NCI-H2196 (cell line): ENCODE measurements around the gene TMA7.
"Not testable (repeated sequence)": the region's sequence is repeated elsewhere in the genome, so short reads cannot be mapped to it uniquely, and the experiment has no call there.

Source experiments
- DNase-seq: peaks from one replicate; lab custom pipeline; 2025; ENCODE audit not compliant: unreplicated experiment; lab: John Stamatoyannopoulos, UW

TMA7 gene

GRCh38 chr3:48435223-48435595, 4.8 kb upstream of the TMA7 start:
- no peak for DNase-seq

DNA sequence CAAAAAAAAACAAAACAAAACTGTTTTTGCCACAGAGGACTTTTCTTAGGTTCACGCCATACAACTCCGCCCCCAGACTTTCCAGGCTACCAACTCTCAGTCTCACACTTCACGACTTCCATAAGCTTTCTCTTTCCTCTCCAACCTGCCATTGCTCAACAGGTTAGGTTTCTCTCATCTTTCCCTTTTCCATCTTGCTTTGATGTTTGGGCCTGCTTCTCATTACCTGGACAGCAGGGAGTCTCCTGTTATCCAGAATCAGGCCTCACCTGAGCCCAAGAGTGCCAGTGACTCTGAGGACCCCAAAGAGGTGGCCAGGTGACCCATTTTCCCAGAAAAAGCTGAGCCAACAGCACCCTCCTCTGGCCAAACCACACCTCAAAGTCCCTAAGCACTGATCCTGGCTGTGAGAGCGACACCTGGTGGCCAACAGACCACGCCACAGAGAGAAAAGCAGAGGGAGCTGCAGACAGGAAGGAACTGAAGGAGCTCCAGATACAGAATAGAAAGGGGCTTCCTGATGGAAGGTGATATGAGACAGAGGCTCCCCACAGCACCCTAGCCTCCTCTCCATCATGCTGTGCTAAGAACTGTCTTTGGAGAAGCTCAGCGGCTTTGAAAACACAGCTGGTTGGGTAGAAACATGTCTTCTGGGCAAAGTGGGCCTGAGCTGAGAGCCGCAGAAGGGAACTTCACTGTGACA, 4.1 kb upstream of the TMA7 start:
- DNase-seq = peak; percentile 54

GRCh38 chr3:48436477-48436787, 3.6 kb upstream of the TMA7 start:
- DNase-seq = no peak

DNA sequence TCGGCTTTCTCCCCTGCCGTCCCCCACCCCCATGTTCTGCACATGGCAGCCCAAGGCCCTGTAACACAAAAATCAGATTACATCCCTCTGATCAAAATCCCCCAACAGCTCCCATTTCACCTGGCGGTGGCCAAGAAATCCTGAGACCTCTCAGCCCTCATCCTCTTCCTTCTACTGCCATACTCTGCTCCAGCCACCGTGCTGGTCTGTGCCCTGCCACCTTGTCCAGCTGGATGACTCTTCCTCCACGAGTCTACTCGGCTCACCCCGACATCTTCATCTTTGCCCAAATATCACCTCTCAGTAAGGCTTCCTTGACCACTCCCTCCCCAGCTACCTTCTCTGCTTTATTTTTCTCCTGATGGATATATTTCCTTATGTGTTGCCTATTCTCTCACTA, 3.2 kb upstream of the TMA7 start:
- DNase-seq = no peak

GRCh38 chr3:48437812-48438211, 2.2 kb upstream of the TMA7 start:
- DNase-seq = no peak

DNA sequence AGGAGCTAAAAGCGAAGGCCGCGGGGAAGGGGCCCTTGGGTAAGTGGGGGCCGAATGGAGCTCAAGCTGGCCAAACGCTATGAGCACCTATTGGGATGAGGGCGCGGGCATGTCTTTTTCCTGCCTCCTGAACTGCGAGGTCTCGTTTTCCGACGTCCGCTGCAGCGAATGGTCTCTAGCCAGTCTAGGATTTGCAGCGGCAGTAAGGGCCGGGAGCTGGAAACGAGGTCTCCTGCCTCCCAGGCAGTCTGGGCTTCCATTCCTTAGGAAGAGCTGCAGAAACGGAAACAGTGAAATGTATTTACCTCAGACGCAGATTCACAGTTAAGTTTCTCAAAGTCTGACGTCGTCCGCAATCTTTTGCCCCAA, 517 bp downstream of the TMA7 start:
- no peak for DNase-seq

- no peak for DNase-seq
Measured at GRCh38 chr3:48441940-48442339, 1.9 kb downstream of the TMA7 start.

DNA sequence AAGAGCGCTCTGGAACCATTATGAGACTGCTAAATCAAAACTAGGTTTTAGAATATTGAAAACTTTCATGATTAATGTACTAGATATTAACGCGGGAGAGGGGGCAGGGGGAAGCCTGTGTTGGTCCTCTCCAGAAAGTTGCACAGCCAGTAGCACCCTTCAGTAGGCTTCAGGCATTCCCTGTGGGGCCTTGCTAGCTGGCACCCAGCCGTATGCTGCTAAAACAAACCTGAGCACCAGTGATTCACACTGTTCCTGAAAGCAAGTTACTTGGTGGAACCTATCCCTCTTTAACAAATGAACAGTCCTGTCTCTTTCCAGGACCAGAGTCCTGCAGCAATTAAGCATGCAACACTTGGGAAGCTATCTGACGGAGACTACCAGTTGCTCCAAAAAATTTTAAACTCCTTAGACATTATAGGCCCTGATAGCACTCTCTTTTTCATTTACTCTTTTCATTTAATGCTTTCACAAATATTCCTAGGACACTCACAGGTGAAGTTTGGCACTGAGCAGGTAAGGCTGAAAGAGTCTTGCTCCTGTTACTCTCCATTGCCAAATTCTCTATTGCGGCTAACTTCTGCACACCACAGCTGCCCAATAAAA, 5.3 kb downstream of the TMA7 start:
- no peak for DNase-seq

GRCh38 chr3:48446043-48446424, 6.0 kb downstream of the TMA7 start:
- no peak for DNase-seq

DNA sequence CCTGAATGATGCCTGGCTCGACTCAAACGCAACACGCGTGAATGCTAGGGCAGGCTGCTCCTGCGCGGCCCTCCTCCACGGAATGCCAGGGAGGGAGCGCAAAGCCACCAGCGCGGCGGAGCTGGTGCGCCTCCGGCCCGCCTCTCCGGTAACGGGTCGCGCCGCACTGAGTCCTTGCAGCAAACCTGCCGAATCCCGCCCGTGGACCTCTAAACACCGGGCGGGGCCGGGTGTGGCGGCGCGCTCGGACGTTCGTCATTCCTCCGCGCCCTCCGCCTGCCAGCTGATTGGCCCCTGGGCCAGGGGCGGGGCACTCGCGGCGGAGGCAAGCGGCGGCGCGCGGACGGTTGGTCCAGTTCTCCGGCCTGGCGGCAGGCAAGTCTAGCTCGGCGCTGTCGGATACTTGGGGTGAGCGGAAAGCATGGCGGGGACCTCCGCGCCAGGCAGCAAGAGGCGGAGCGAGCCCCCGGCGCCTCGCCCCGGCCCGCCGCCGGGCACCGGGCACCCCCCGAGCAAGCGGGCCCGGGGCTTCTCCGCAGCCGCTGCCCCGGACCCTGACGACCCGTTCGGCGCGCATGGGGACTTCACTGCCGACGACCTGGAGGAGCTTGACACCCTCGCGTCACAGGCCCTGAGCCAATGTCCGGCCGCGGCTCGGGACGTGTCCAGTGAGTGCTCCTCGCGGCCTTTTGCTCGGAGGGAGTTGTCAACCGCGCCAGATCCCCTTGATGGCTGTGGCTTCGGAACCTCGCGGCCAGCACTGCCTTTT, 6.6 kb downstream of the TMA7 start, which contains the start of gene ATRIP:
ATRIP (plus strand) TSS at position 313 of the 769 bp plus-strand sequence; CDS start at position 422, 109 bp downstream.
- peak; percentile 73 for DNase-seq

- DNase-seq = no peak
Measured at GRCh38 chr3:48451270-48451669, 11.2 kb downstream of the TMA7 start.

- no peak for DNase-seq
Measured at GRCh38 chr3:48456456-48456855, 16.4 kb downstream of the TMA7 start.

DNA sequence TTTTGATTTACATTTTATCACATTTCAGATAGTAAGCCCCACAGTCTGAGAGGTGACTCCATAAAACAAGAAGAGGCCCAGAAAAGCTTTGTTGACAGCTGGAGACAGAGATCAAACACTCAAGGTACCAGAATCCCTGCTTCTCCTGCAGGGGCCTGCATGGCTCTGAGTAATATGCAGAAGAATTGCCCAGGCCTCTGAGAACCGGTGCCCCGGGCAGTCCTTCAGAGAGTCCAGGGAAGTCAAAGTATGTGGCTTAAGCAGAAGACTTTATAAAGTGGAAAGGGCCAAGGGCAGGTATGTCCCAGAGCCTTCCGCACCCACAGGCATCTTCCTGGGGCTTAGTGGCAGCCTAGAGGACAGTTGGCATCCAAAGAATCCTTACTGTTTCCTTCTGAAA, 19.3 kb downstream of the TMA7 start:
- no peak for DNase-seq

DNA sequence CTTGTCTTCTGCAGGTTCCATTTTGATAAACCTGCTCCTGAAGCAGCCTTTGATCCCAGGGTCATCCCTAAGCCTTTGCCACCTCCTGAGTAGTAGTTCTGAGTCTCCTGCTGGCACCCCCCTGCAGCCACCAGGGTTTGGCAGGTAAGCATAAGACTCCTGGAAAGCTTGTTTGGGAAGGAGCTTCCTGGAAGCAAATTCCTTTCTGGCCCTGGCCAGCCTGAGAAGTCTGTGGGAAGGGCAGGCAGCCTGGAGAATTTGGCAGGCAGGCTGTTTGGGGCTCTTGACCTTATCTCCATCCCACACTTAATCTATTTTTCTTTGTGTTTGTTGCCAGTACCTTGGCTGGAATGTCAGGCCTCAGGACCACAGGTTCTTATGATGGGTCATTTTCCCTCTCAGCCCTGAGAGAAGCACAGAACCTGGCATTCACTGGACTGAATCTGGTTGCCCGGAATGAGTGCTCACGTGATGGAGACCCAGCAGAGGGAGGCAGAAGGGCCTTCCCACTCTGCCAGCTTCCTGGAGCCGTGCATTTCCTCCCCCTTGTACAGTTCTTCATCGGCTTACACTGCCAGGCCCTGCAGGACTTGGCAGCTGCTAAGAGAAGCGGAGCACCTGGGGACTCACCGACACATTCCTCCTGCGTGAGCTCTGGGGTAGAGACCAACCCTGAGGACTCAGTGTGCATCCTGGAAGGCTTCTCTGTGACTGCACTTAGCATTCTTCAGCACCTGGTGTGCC, 19.9 kb downstream of the TMA7 start:
- DNase-seq = no peak

DNA sequence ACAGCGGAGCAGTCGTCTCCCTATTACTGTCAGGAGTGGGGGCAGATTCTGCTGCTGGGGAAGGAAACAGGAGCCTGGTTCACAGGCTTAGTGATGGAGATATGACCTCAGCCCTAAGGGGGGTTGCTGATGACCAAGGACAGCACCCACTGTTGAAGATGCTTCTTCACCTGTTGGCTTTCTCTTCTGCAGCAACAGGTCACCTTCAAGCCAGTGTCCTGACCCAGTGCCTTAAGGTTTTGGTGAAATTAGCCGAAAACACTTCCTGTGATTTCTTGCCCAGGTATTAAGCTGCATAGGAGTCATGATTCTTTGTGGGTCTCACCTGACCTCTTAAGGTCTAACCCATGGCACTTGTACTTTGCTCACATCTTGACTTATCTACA, 20.5 kb downstream of the TMA7 start:
- DNase-seq = no peak

GRCh38 chr3:48461767-48462166, 21.7 kb downstream of the TMA7 start:
- not testable (repeated sequence) for DNase-seq

DNA sequence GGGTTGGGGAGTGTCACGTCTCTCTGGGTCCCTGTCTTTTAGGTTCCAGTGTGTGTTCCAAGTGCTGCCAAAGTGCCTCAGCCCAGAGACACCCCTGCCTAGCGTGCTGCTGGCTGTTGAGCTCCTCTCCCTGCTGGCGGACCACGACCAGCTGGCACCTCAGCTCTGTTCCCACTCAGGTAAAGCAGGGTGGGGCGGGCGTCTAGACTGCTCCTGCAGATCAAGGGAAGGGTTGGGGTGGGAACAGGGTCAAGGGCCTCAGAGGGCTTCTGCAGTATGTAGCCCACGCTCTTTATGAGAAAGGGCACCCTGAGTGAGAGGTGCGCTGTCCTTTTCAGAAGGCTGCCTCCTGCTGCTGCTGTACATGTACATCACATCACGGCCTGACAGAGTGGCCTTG, 23.6 kb downstream of the TMA7 start:
- DNase-seq = no peak

DNA sequence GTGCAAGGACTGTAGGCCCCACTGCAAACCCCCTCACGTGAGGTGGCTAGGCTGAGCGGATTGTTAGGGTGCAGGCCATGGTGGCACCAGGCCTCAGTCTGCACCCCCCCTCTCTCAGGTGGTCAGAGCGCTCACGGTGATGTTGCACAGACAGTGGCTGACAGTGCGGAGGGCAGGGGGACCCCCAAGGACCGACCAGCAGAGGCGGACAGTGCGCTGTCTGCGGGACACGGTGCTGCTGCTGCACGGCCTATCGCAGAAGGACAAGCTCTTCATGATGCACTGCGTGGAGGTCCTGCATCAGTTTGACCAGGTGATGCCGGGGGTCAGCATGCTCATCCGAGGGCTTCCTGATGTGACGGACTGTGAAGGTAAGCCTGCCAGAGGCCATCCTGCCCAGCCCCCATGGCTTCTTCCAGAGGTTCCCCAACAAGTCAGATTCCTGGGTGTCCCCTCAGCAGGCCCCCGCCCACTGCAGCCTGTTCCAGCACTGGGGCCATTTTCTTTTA, 24.7 kb downstream of the TMA7 start:
- DNase-seq = no peak

GRCh38 chr3:48465237-48465530, 25.1 kb downstream of the TMA7 start:
- no peak for DNase-seq

GRCh38 chr3:48465531-48466378, 25.7 kb downstream of the TMA7 start:
- peak; percentile 91 for DNase-seq
